Ureter (tissue), 1 donor: Measurements from ENCODE around the gene SETD7. TPM values are rescaled to one million over a fixed set of nuclear protein-coding genes. Genes with fewer than 3 reads are reported as not detected.

Source experiments
- DNase-seq: peaks from one replicate; pipeline ENCODE4 v3.0.0-alpha.2; 2020; ENCODE audit warnings: low spot score
- total RNA-seq: library from RNA; stranded (reverse); gene quantifications from one replicate; pipeline ENCODE4 v1.2.4, GENCODE V29; 2023
- donor health status: DM: yes; HTN: yes; CAD: no.

The SETD7 gene
- 34.9 TPM for total RNA-seq

- peak; percentile 83 for DNase-seq
Measured at GRCh38 chr4:139556071-139556723, at the start of gene SETD7. SETD7 (minus strand) TSS chr4:139556219; CDS start chr4:139556137, 82 bp downstream.

GRCh38 chr4:139605516-139605915, 49.5 kb upstream of the SETD7 start:
- no peak for DNase-seq

- DNase-seq, result peak; percentile 54
Measured at GRCh38 chr4:139603576-139604410, 47.8 kb upstream of the SETD7 start.

- DNase-seq, result no peak
Measured at GRCh38 chr4:139602776-139603360, 46.8 kb upstream of the SETD7 start.

- no peak for DNase-seq
Measured at GRCh38 chr4:139600662-139601061, 44.6 kb upstream of the SETD7 start.

- no peak for DNase-seq
Measured at GRCh38 chr4:139599594-139600374, 43.8 kb upstream of the SETD7 start.

GRCh38 chr4:139599076-139599475, 43.1 kb upstream of the SETD7 start:
- no peak for DNase-seq

GRCh38 chr4:139596684-139597279, 40.8 kb upstream of the SETD7 start:
- DNase-seq, result no peak

- no peak for DNase-seq
Measured at GRCh38 chr4:139596034-139596683, 40.1 kb upstream of the SETD7 start.

- DNase-seq, result no peak
Measured at GRCh38 chr4:139594591-139595185, 38.7 kb upstream of the SETD7 start.

GRCh38 chr4:139593091-139593564, 37.1 kb upstream of the SETD7 start:
- DNase-seq, result no peak

GRCh38 chr4:139589336-139590018, 33.5 kb upstream of the SETD7 start:
- no peak for DNase-seq

GRCh38 chr4:139587446-139587845, 31.4 kb upstream of the SETD7 start:
- no peak for DNase-seq

GRCh38 chr4:139585473-139585872, 29.5 kb upstream of the SETD7 start:
- no peak for DNase-seq

GRCh38 chr4:139584784-139585183, 28.8 kb upstream of the SETD7 start:
- DNase-seq, result no peak

- no peak for DNase-seq
Measured at GRCh38 chr4:139584013-139584412, 28.0 kb upstream of the SETD7 start.

GRCh38 chr4:139582044-139582443, 26.0 kb upstream of the SETD7 start:
- DNase-seq, result no peak

GRCh38 chr4:139581096-139581495, 25.1 kb upstream of the SETD7 start:
- peak; percentile 49 for DNase-seq

GRCh38 chr4:139576219-139576618, 20.2 kb upstream of the SETD7 start:
- no peak for DNase-seq

- no peak for DNase-seq
Measured at GRCh38 chr4:139575072-139575471, 19.1 kb upstream of the SETD7 start.
